H9 (cell line): ENCODE measurements around the gene CKAP2. TPM values are rescaled to one million over a fixed set of nuclear protein-coding genes. Genes with fewer than 3 reads are reported as not detected.

ENCODE experiments used
- DNase-seq: peaks from one replicate; pipeline ENCODE4 v3.0.0-alpha.2; 2017
- H2AFZ ChIP-seq: one replicate; pipeline ENCODE4 v1.6.1; 2013; ENCODE audit warnings: mild to moderate bottlenecking, low read length, control low read depth, moderate library complexity
- H2AK5ac ChIP-seq: 2 replicates; pipeline ENCODE4 v1.6.1; 2013; ENCODE audit warnings: low read length, control low read depth, mixed read lengths; ENCODE audit not compliant: insufficient read length
- H2BK120ac ChIP-seq: one replicate; pipeline ENCODE4 v1.6.1; 2013; ENCODE audit warnings: low read depth, mild to moderate bottlenecking, low read length, control low read depth, inconsistent platforms; ENCODE audit not compliant: poor library complexity, severe bottlenecking
- H2BK12ac ChIP-seq: 2 replicates; pipeline ENCODE4 v1.6.1; 2013; ENCODE audit warnings: low read length, control low read depth, mixed read lengths, low read depth; ENCODE audit not compliant: insufficient read length
- H2BK15ac ChIP-seq: 2 replicates; pipeline ENCODE4 v1.6.1; 2013; ENCODE audit warnings: low read depth, low read length, control low read depth
- H2BK20ac ChIP-seq: one replicate; pipeline ENCODE4 v1.6.1; 2013; ENCODE audit warnings: low read depth, mild to moderate bottlenecking, low read length, control low read depth, inconsistent platforms; ENCODE audit not compliant: poor library complexity, severe bottlenecking
- H2BK5ac ChIP-seq: 2 replicates; pipeline ENCODE4 v1.6.1; 2013; ENCODE audit warnings: low read length, control low read depth, mixed read lengths; ENCODE audit not compliant: insufficient read length
- H3K14ac ChIP-seq: 2 replicates; pipeline ENCODE4 v1.6.1; 2013; ENCODE audit warnings: low read length, control low read depth; ENCODE audit not compliant: insufficient read depth
- H3K18ac ChIP-seq: 2 replicates; pipeline ENCODE4 v1.6.1; 2013; ENCODE audit warnings: low read depth, mild to moderate bottlenecking, mixed read lengths, low read length, control low read depth; ENCODE audit not compliant: insufficient read length
- H3K23ac ChIP-seq: 2 replicates; pipeline ENCODE4 v1.6.1; 2013; ENCODE audit warnings: low read length, control low read depth, mixed read lengths, low read depth; ENCODE audit not compliant: insufficient read length
- H3K23me2 ChIP-seq: 2 replicates; pipeline ENCODE4 v1.6.1; 2013; ENCODE audit warnings: low read depth, mild to moderate bottlenecking, mixed read lengths, low read length, control low read depth; ENCODE audit not compliant: insufficient read length, poor library complexity, severe bottlenecking
- H3K27ac ChIP-seq: 2 replicates; pipeline ENCODE4 v1.5.1; 2013; ENCODE audit warnings: low read length, control low read depth, mixed read lengths, low read depth; ENCODE audit not compliant: insufficient read length
- H3K27me3 ChIP-seq: 2 replicates; pipeline ENCODE4 v1.6.1; 2013; ENCODE audit warnings: low read length, control low read depth, inconsistent platforms; ENCODE audit not compliant: insufficient read depth
- H3K4ac ChIP-seq: 2 replicates; pipeline ENCODE4 v1.6.1; 2013; ENCODE audit warnings: low read depth, mild to moderate bottlenecking, control low read depth, inconsistent platforms, low read length, moderate library complexity
- H3K4me1 ChIP-seq: 2 replicates; pipeline ENCODE4 v1.6.1; 2013; ENCODE audit warnings: low read length, control low read depth, inconsistent platforms; ENCODE audit not compliant: insufficient read depth
- H3K4me2 ChIP-seq: 2 replicates; pipeline ENCODE4 v1.6.1; 2013; ENCODE audit warnings: low read length, control low read depth, mixed read lengths; ENCODE audit not compliant: insufficient read length, insufficient read depth
- H3K56ac ChIP-seq: 2 replicates; pipeline ENCODE4 v1.6.1; 2013; ENCODE audit warnings: low read depth, mild to moderate bottlenecking, mixed read lengths, low read length, control low read depth; ENCODE audit not compliant: insufficient read length
- H3K79me1 ChIP-seq: 2 replicates; pipeline ENCODE4 v1.6.1; 2013; ENCODE audit warnings: low read depth, mild to moderate bottlenecking, moderate library complexity, low read length, control low read depth, inconsistent platforms; ENCODE audit not compliant: insufficient read depth, poor library complexity, severe bottlenecking
- H3K79me2 ChIP-seq: 2 replicates; pipeline ENCODE4 v1.6.1; 2013; ENCODE audit warnings: low read length, control low read depth, inconsistent platforms; ENCODE audit not compliant: insufficient read depth
- H3K9ac ChIP-seq: 2 replicates; pipeline ENCODE4 v1.6.1; 2013; ENCODE audit warnings: low read length, control low read depth, mixed read lengths; ENCODE audit not compliant: insufficient read length; ENCODE audit errors: extremely low read depth
- H3K9me3 ChIP-seq: one replicate; pipeline ENCODE4 v1.6.1; 2013; ENCODE audit warnings: low read depth, low read length, inconsistent platforms; ENCODE audit not compliant: control insufficient read depth
- H3T11ph ChIP-seq: one replicate; pipeline ENCODE4 v1.6.1; 2013; ENCODE audit warnings: mild to moderate bottlenecking, low read length, control low read depth, inconsistent platforms
- H4K20me1 ChIP-seq: one replicate; pipeline ENCODE4 v1.6.1; 2013; ENCODE audit not compliant: control insufficient read depth, insufficient read length, insufficient read depth
- H4K5ac ChIP-seq: 2 replicates; pipeline ENCODE4 v1.6.1; 2013; ENCODE audit warnings: low read depth, mild to moderate bottlenecking, mixed read lengths, low read length, control low read depth; ENCODE audit not compliant: insufficient read length
- H4K8ac ChIP-seq: replicated peaks from 2 replicates; pipeline ENCODE4 v1.6.1; 2013; ENCODE audit warnings: low read length, control low read depth, mixed read lengths, low read depth; ENCODE audit not compliant: insufficient read length
- H4K91ac ChIP-seq: 2 replicates; pipeline ENCODE4 v1.6.1; 2013; ENCODE audit warnings: low read depth, mild to moderate bottlenecking, moderate library complexity, mixed read lengths, low read length, control low read depth; ENCODE audit not compliant: insufficient read length
- H3K27ac Mint-ChIP-seq, 3 experiments: 2 replicates in 2 of 3; 3 replicates in 1 of 3; pipeline ENCODE4 v1.8.0; 2020 to 2021; ENCODE audit warnings: mixed read lengths in 3 of 3, mild to moderate bottlenecking in 1 of 3, moderate library complexity in 1 of 3
- H3K27me3 Mint-ChIP-seq: 2 replicates; pipeline ENCODE4 v1.8.0; 2021; ENCODE audit warnings: low read depth, mild to moderate bottlenecking, moderate library complexity, mixed read lengths
- H3K36me3 Mint-ChIP-seq, 3 experiments: 2 replicates in 2 of 3; 3 replicates in 1 of 3; pipeline ENCODE4 v1.8.0; 2020 to 2021; ENCODE audit warnings: low read depth in 3 of 3, mixed read lengths in 3 of 3; ENCODE audit not compliant: insufficient read depth in 1 of 3
- H3K4me1 Mint-ChIP-seq, 2 experiments: 2 replicates each; pipeline ENCODE4 v1.8.0; 2020; ENCODE audit warnings: mixed read lengths in 2 of 2
- H3K4me3 Mint-ChIP-seq, 2 experiments: 2 replicates in 1 of 2; 3 replicates in 1 of 2; pipeline ENCODE4 v1.8.0; 2020 to 2021; ENCODE audit warnings: mild to moderate bottlenecking in 2 of 2, mixed read lengths in 2 of 2, moderate library complexity in 1 of 2
- H3K9me3 Mint-ChIP-seq, 2 experiments: 2 replicates in 1 of 2; 3 replicates in 1 of 2; pipeline ENCODE4 v1.8.0; 2020; ENCODE audit warnings: mild to moderate bottlenecking in 2 of 2, mixed read lengths in 2 of 2, moderate library complexity in 1 of 2
- CTCF ChIP-seq: fragments of 200-600 bp; sonication (generic); conservative IDR thresholded peaks from 3 replicates; pipeline ENCODE4 v1.8.0; 2021; ENCODE audit warnings: antibody characterized with exemption, mild to moderate bottlenecking
- WGBS: extraction: QIAGEN DNeasy Blood & Tissue Kit; methylation state at CpG from one replicate; pipeline ENCODE4 v1.1.7; 2013; ENCODE audit warnings: missing lambda C conversion rate, low lambda C conversion rate, mixed read lengths; ENCODE audit not compliant: insufficient read length; ENCODE audit errors: extremely low coverage; 5-methylcytosine and 5-hydroxymethylcytosine counted together
- total RNA-seq: library from RNA; stranded (reverse); gene quantifications from 2 replicates; pipeline ENCODE4 v1.2.1, GENCODE V29; 2021

CKAP2 gene
- total RNA-seq, 1 experiment from 2014 or later: 72.4 TPM

- H3K18ac ChIP-seq: no peak overlapping the region
- no peak overlapping the region for H3K14ac ChIP-seq
- Mint-ChIP-seq H3K4me1 (no peaks in the 10 kb centered on the region), H3K9me3 (no peaks in the 10 kb centered on the region), H3K27me3 (no peaks in the 10 kb centered on the region), H3K36me3 (peaks cover 13 to 51% (median 48%) of the 10 kb centered on the region in 3 experiments; a peak in 6 of 7 replicates), H3K4me3 (no peak overlapping the region), H3K27ac (no peak overlapping the region)
- H2BK20ac ChIP-seq: no peak overlapping the region
- H2BK5ac ChIP-seq: no peak overlapping the region
- no peak overlapping the region for H3K23ac ChIP-seq
- no peaks in the 10 kb centered on the region for H4K20me1 ChIP-seq
- no peak for DNase-seq
- no peak overlapping the region for H3K56ac ChIP-seq
- no peaks in the 10 kb centered on the region for H3K79me1 ChIP-seq
- H2BK12ac ChIP-seq: no peak overlapping the region
- no peak overlapping the region for H3K4ac ChIP-seq
- H2BK120ac ChIP-seq: no peak overlapping the region
- no peak overlapping the region for H4K8ac ChIP-seq
- H3K4me1 ChIP-seq: no peaks in the 10 kb centered on the region
- no peak overlapping the region for H3K27ac ChIP-seq
- WGBS: no CpG with 5 or more reads among the region's 2 CpGs
- no peak overlapping the region for H4K91ac ChIP-seq
- no peaks in the 10 kb centered on the region for H3K27me3 ChIP-seq
- H2AK5ac ChIP-seq: no peak overlapping the region
- TF ChIP-seq CTCF: no peak
- H2BK15ac ChIP-seq: no peak overlapping the region
- H3K79me2 ChIP-seq: no peaks in the 10 kb centered on the region
- H2AFZ ChIP-seq: no peak overlapping the region
- no peak overlapping the region for H3K4me2 ChIP-seq
- no peak overlapping the region for H3T11ph ChIP-seq
- no peaks in the 10 kb centered on the region for H3K23me2 ChIP-seq
- no peak overlapping the region for H3K9ac ChIP-seq
- no peak overlapping the region for H4K5ac ChIP-seq
- H3K9me3 ChIP-seq: no peaks in the 10 kb centered on the region
Observed at GRCh38 chr13:52432456-52432855, 22.8 kb upstream of the CKAP2 start.
